Central memory CD8-positive, alpha-beta T cell (primary cell): Measurements from ENCODE around the gene PTGIS.
A peak's percentile ranks its signal among the peaks of the same experiment; 100 is the strongest.

Experiments
- ATAC-seq: fragments of 150-1000 bp; cut with Tn5 transposase; replicated peaks from 2 replicates; pipeline ENCODE4 v1.10.0; 2022; ENCODE audit warnings: mild to moderate bottlenecking, moderate FRiP score, moderate number of reproducible peaks; ENCODE audit not compliant: poor library complexity, severe bottlenecking; ENCODE audit errors: extremely low read depth
- DNase-seq, 2 donors: peaks; one replicate each; pipeline ENCODE4 v3.0.0; 2021; ENCODE audit warnings: low spot score in 2 of 2
- H3K27ac Mint-ChIP-seq: one replicate; pipeline ENCODE4 v1.8.0; 2022; ENCODE audit warnings: low read depth, mild to moderate bottlenecking, moderate library complexity, mixed read lengths
- H3K27me3 Mint-ChIP-seq: one replicate; pipeline ENCODE4 v1.8.0; 2022; ENCODE audit warnings: mixed read lengths
- H3K36me3 Mint-ChIP-seq: one replicate; pipeline ENCODE4 v1.8.0; 2022; ENCODE audit warnings: mild to moderate bottlenecking, moderate library complexity, mixed read lengths; ENCODE audit not compliant: insufficient read depth
- H3K4me1 Mint-ChIP-seq: one replicate; pipeline ENCODE4 v1.8.0; 2022; ENCODE audit warnings: mixed read lengths
- H3K4me3 Mint-ChIP-seq: one replicate; pipeline ENCODE4 v1.8.0; 2022; ENCODE audit warnings: mild to moderate bottlenecking, moderate library complexity, mixed read lengths
- H3K9me3 Mint-ChIP-seq: one replicate; pipeline ENCODE4 v1.8.0; 2022; ENCODE audit warnings: mixed read lengths

PTGIS gene

DNA sequence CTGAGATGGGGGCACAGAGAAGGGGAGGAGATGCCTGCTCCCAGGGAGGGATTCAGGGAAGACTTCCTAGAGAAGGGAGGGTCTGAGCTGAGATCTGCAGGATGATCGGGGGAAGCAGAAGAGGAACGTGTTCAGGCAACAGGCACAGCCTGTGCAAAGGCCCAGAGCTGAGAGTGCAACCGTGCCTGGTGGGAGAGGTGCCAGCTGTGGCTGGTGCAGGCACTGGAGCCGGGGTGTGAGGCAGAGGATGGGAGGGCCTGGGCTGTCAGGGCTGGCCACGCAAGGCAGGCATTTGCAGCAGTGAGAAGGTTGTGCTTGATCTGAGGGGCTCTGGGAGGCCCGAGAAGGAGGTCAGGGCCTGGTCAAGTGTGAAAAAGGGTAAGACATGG lies 27.7 kb downstream of the PTGIS start:
- Mint-ChIP-seq H3K36me3 (peaks cover 4% of the 10 kb centered on the region), H3K4me3 (no peak overlapping the region), H3K9me3 (no peaks in the 10 kb centered on the region), H3K27ac (no peak overlapping the region), H3K4me1 (peaks cover 6% of the 10 kb centered on the region), H3K27me3 (peaks cover 7% of the 10 kb centered on the region)
- DNase-seq (no peak), ATAC-seq (no peak)

DNA sequence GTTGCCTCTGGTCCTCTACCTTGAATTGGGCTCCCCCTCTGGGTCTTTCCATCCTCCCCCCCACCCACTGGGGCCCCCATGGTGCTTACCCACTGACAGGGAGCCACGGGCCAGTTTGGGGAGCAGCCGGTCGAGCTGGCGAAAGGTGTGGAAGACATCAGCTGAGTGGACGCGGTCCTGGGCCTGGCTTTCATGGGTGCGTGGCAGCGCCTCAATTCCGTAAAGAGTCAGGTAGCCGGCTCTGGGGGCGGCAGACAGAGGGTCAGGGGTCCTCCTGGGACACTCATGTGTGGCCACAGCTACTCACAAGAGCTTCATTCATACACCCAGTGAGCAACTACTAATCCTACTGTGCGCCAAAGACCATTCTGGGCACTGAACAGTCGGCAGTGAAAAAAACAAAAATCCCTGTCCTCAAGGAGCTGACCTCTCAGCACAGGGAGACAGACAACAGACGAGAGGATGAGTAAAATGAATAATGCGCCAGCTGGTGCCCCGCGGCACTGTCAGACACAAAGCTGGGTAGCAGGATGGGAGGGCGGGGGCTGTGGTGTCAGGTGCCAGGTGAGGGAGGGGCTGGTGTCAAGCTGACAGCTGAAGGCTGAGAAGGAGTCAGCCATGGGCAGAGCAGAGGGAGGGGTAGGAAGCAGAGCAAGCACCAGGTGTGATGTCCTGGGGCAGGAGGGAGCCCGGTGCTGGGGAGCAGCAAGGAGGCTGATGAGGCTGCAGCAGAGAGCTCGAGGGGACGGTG lies 28.3 kb downstream of the PTGIS start:
- Mint-ChIP-seq H3K4me3 (no peak overlapping the region), H3K9me3 (no peaks in the 10 kb centered on the region), H3K27ac (no peak overlapping the region), H3K4me1 (peaks cover 11% of the 10 kb centered on the region), H3K36me3 (peaks cover 5% of the 10 kb centered on the region), H3K27me3 (peaks cover 7% of the 10 kb centered on the region)
- no peak for ATAC-seq
- no peak for DNase-seq

GRCh38 chr20:49538950-49539349 lies 29.0 kb downstream of the PTGIS start:
- no peak for ATAC-seq
- Mint-ChIP-seq H3K9me3 (no peaks in the 10 kb centered on the region), H3K36me3 (peaks cover 7% of the 10 kb centered on the region), H3K4me3 (no peak overlapping the region), H3K27me3 (peaks cover 7% of the 10 kb centered on the region), H3K4me1 (peaks cover 16% of the 10 kb centered on the region), H3K27ac (no peak overlapping the region)
- DNase-seq, result no peak

DNA sequence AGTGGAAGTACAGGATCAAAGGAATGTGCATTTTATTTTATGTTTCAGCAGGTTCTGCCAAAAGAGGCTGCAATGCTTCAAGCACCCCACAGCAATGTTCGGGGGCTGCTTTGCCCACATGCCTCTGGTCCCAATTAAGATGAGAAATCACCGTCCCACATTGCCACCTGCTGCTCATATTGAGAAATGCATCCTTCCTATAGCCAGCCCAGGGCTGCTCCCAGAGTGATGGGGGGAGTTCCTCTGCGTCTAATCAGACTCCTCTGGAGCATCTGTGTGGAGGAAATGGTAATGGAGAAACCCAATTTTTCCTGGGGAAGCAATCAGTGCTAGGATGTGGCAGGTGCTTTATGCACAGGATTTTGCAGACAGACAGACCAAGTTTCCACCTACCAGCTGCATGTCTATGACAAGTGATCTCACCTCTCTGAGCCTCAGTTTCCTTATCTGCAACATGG lies 33.7 kb downstream of the PTGIS start:
- H3K27ac Mint-ChIP-seq, result no peak overlapping the region
- H3K9me3 Mint-ChIP-seq, result no peaks in the 10 kb centered on the region
- peaks cover 2% of the 10 kb centered on the region for H3K27me3 Mint-ChIP-seq
- H3K4me1 Mint-ChIP-seq, result peaks cover 11% of the 10 kb centered on the region
- DNase-seq, result peak; percentile 49 to 55
- H3K36me3 Mint-ChIP-seq, result peaks cover 5% of the 10 kb centered on the region
- peak overlapping the region; percentile 34 for H3K4me3 Mint-ChIP-seq
- peak; percentile 62 for ATAC-seq

- DNase-seq, result no peak
- Mint-ChIP-seq H3K27me3 (peaks cover 4% of the 10 kb centered on the region), H3K4me1 (peaks cover 11% of the 10 kb centered on the region), H3K27ac (no peak overlapping the region), H3K4me3 (no peak overlapping the region), H3K9me3 (no peaks in the 10 kb centered on the region), H3K36me3 (peaks cover 5% of the 10 kb centered on the region)
- no peak for ATAC-seq
Observed at GRCh38 chr20:49532285-49532946, 35.5 kb downstream of the PTGIS start.

DNA sequence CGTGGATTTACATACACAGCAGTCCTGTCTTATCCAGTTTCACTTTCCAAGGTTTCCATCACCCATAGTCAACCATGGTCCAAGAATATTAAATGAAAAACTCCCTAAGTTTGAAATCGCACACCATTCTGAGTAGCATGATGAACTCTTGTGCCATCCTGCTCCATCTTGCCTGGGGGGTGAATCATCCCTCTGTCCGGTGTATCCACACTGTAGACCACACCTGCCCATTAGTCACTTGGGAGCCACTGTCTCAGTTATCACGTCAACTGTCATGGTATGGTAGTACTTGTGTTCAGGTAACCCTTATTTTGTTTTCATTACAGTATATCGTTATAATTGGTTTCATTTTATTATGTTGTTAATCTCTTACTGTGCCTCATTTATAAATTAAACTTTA lies 38.5 kb downstream of the PTGIS start:
- peaks cover 4% of the 10 kb centered on the region for H3K36me3 Mint-ChIP-seq
- ATAC-seq (no peak), DNase-seq (no peak)
- no peak overlapping the region for H3K27ac Mint-ChIP-seq
- no peak overlapping the region for H3K4me3 Mint-ChIP-seq
- H3K4me1 Mint-ChIP-seq, result peaks cover 3% of the 10 kb centered on the region
- peaks cover 18% of the 10 kb centered on the region for H3K27me3 Mint-ChIP-seq
- no peaks in the 10 kb centered on the region for H3K9me3 Mint-ChIP-seq

DNA sequence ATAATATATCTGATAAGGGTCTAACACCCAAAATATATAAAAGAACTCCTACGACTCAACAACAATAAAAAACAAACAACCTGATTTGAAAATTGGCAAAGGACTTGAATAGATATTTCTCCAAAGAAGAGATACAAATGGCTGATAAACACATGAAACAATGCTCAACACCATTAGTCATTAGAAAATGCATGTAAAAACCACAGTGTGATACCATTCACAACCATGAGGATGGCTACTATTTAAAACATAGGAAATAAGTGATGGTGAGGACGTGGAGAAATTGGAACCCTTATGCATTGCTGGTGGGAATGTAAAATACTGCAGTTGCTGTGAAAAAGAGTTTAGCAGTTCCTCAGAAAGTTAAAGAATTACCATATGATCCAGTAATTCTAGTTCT lies 41.4 kb downstream of the PTGIS start:
- no peak for ATAC-seq

DNA sequence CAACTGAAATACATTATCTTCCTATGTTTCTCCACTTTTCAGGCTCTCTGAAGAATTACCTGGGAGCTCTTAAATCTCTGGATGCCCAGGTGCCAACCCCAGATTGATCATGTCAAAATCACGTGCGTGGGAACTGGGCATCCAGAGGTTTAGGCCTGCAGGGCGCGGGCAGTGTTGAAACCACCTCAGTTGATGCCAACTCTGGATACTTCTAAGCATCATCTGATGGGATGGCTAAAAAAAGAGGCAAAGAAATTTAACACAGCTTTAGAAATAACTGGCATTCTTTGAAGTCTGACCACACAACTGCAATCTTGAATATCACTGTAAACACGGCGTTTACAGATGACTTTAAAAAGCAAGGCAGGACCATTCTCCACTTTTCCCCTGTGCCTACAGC lies 41.9 kb downstream of the PTGIS start:
- Mint-ChIP-seq H3K27me3 (peaks cover 44% of the 10 kb centered on the region), H3K4me3 (no peak overlapping the region), H3K36me3 (no peaks in the 10 kb centered on the region), H3K27ac (no peak overlapping the region), H3K4me1 (no peaks in the 10 kb centered on the region), H3K9me3 (no peaks in the 10 kb centered on the region)
- DNase-seq (no peak), ATAC-seq (no peak)

More for the DNA sequence above, 41.4 kb downstream of the PTGIS start:
- H3K9me3 Mint-ChIP-seq, result no peaks in the 10 kb centered on the region
- H3K4me1 Mint-ChIP-seq, result no peaks in the 10 kb centered on the region
- no peak overlapping the region for H3K27ac Mint-ChIP-seq
- peaks cover 39% of the 10 kb centered on the region for H3K27me3 Mint-ChIP-seq
- H3K4me3 Mint-ChIP-seq, result no peak overlapping the region
- no peaks in the 10 kb centered on the region for H3K36me3 Mint-ChIP-seq
- DNase-seq, result no peak

GRCh38 chr20:49523767-49524360 lies 44.1 kb downstream of the PTGIS start:
- ATAC-seq (no peak), DNase-seq (no peak)
- H3K4me3 Mint-ChIP-seq, result no peak overlapping the region
- H3K9me3 Mint-ChIP-seq, result no peaks in the 10 kb centered on the region
- peaks cover 63% of the 10 kb centered on the region for H3K27me3 Mint-ChIP-seq
- H3K4me1 Mint-ChIP-seq, result peaks cover 3% of the 10 kb centered on the region
- H3K36me3 Mint-ChIP-seq, result no peaks in the 10 kb centered on the region
- H3K27ac Mint-ChIP-seq, result no peak overlapping the region

- Mint-ChIP-seq H3K4me3 (no peak overlapping the region), H3K27ac (peak overlapping the region; percentile 43), H3K27me3 (peaks cover 48% of the 10 kb centered on the region), H3K4me1 (peaks cover 8% of the 10 kb centered on the region), H3K36me3 (no peaks in the 10 kb centered on the region), H3K9me3 (no peaks in the 10 kb centered on the region)
- DNase-seq (no peak), ATAC-seq (no peak)
Observed at GRCh38 chr20:49521356-49521755, 46.6 kb downstream of the PTGIS start.

- ATAC-seq (no peak), DNase-seq (no peak)
- no peak overlapping the region for H3K27ac Mint-ChIP-seq
- H3K36me3 Mint-ChIP-seq, result no peaks in the 10 kb centered on the region
- peaks cover 8% of the 10 kb centered on the region for H3K4me1 Mint-ChIP-seq
- H3K9me3 Mint-ChIP-seq, result no peaks in the 10 kb centered on the region
- H3K4me3 Mint-ChIP-seq, result no peak overlapping the region
- H3K27me3 Mint-ChIP-seq, result peaks cover 45% of the 10 kb centered on the region
Observed at GRCh38 chr20:49519777-49520359, 48.1 kb downstream of the PTGIS start.

GRCh38 chr20:49519212-49519712 lies 48.7 kb downstream of the PTGIS start:
- no peaks in the 10 kb centered on the region for H3K36me3 Mint-ChIP-seq
- DNase-seq (no peak), ATAC-seq (no peak)
- no peak overlapping the region for H3K4me3 Mint-ChIP-seq
- peaks cover 8% of the 10 kb centered on the region for H3K4me1 Mint-ChIP-seq
- H3K27ac Mint-ChIP-seq, result peak overlapping the region; percentile 35
- H3K27me3 Mint-ChIP-seq, result peaks cover 45% of the 10 kb centered on the region
- H3K9me3 Mint-ChIP-seq, result no peaks in the 10 kb centered on the region
